Pulmonary artery endothelial cell (primary cell): ENCODE measurements around the gene STH. TPM values are rescaled to one million over a fixed set of nuclear protein-coding genes. Genes with fewer than 3 reads are reported as not detected.

Experiments used
- DNase-seq: peaks from one replicate; pipeline ENCODE4 v3.0.0-alpha.2; 2011; ENCODE audit warnings: low read depth, low spot score
- total RNA-seq: library from RNA; depleted of rRNA; stranded (reverse); fragments of >200 nt; gene quantifications from 2 replicates; pipeline ENCODE4 v1.2.3, GENCODE V29; 2014

The STH gene
- total RNA-seq, 1 donor from 2014 or later: not detected

- DNase-seq: peak; percentile 76
Observed at GRCh38 chr17:46044286-46044928, 45.4 kb downstream of the STH start.

- no peak for DNase-seq
Observed at GRCh38 chr17:46044989-46045388, 45.9 kb downstream of the STH start.

GRCh38 chr17:46045639-46046038 lies 46.6 kb downstream of the STH start:
- DNase-seq: no peak

- DNase-seq: peak; percentile 20
Observed at GRCh38 chr17:46046957-46047356, 47.9 kb downstream of the STH start.

GRCh38 chr17:46047398-46047797 lies 48.3 kb downstream of the STH start:
- no peak for DNase-seq

- no peak for DNase-seq
Observed at GRCh38 chr17:46047856-46048255, 48.8 kb downstream of the STH start.

Other genes with a start within 250 kb of the STH start
- not detected in 2 replicates for gene CRHR1, start 214.9 kb upstream of the STH start, total RNA-seq
- not detected in 2 replicates for gene SPPL2C, start 154.4 kb upstream of the STH start, total RNA-seq
- 0.07 and 0.18 TPM in 2 replicates for gene MAPT, start 104.7 kb upstream of the STH start, total RNA-seq
- 48.3 and 94.7 TPM in 2 replicates for gene KANSL1, start 194.2 kb downstream of the STH start, total RNA-seq